ENCODE measurements around the gene CHPF2. TPM values are rescaled to one million over a fixed set of nuclear protein-coding genes. Genes with fewer than 3 reads are reported as not detected.
A peak's percentile ranks its signal among the peaks of the same experiment; 100 is the strongest.

Gene CHPF2
- polyA plus RNA-seq, 1 donor (not counting 4 experiments of a cell fraction or from before 2014, with no cell fraction given), result 16.2 TPM

DNA sequence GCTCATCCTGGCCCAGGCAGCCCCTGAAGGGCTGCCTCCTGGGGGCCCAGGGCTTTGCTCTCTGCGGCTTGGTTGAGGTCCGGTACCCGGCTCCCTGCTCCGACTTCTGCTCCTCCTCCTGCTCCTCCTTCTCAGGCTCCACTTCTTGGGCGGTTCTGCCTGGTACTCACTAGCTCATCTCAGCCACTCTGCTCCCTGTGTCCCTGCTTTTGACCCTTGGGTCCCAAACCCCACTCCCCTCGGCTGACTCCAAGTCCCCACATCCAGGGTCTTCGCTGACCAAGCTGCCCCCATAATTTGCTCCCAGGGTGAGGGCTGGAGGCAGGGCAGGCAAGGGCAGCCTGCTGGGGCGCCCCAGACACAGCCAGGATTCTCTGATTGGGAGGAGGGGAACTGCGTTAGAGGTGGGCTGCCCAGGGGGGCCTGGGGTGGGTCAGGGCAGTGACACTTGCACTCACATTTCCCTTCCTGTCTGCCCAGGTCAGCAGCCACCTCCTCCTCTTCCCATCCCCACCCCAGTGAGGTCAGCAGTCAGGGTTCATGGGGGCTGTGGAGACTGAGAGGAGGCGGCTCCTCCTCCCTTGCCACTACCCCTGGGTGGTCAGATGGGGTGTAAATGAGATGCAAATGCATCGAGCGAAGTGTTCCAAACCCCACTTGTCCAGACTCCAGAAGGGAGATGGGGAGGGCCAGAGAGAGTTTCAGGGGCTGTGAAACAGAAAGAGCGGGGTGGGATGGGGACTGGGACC lies 14.0 kb downstream of the CHPF2 start:
- TF ChIP-seq EZH2 (IDR thresholded peaks at IDR 0.05; ENCODE audit: low read length), result no peak
- TF ChIP-seq, protein P1, sequence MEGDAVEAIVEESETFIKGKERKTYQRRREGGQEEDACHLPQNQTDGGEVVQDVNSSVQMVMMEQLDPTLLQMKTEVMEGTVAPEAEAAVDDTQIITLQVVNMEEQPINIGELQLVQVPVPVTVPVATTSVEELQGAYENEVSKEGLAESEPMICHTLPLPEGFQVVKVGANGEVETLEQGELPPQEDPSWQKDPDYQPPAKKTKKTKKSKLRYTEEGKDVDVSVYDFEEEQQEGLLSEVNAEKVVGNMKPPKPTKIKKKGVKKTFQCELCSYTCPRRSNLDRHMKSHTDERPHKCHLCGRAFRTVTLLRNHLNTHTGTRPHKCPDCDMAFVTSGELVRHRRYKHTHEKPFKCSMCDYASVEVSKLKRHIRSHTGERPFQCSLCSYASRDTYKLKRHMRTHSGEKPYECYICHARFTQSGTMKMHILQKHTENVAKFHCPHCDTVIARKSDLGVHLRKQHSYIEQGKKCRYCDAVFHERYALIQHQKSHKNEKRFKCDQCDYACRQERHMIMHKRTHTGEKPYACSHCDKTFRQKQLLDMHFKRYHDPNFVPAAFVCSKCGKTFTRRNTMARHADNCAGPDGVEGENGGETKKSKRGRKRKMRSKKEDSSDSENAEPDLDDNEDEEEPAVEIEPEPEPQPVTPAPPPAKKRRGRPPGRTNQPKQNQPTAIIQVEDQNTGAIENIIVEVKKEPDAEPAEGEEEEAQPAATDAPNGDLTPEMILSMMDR (optimal IDR thresholded peaks at IDR 0.05 in 1 of 3, IDR thresholded peaks at IDR 0.05 in 1 of 3, conservative IDR thresholded peaks at IDR 0.05 in 1 of 3; ENCODE audit: extremely low read depth in 1 of 3, insufficient read depth in 2 of 3, low read length in 3 of 3), result no peak
- dilution Hi-C loops (cut with MboI; ENCODE audit: extremely low pct_ligation_motif_present, low sequenced_read_pairs), result no loop called here
- H3K9me3 ChIP-seq (ENCODE audit: control insufficient read depth, low read depth, low read length), result no peaks in the 10 kb centered on the region
- no peak overlapping the region for H2AFZ ChIP-seq (ENCODE audit: control insufficient read depth, low read length)
- FAIRE-seq (no peak), DNase-seq (ENCODE audit: low read depth, low spot score) (no peak)
- H4K20me1 ChIP-seq (ENCODE audit: control insufficient read depth, extremely low read depth, insufficient read depth, low read length), result no peaks in the 10 kb centered on the region
- no peaks in the 10 kb centered on the region for H3K79me2 ChIP-seq (ENCODE audit: control insufficient read depth, insufficient read depth, low read length)
- H3K4me2 ChIP-seq (ENCODE audit: control insufficient read depth, extremely low read depth, insufficient read depth, low read depth, low read length), result peak overlapping the region; percentile 12
- H3K9ac ChIP-seq (ENCODE audit: control insufficient read depth, extremely low read depth, insufficient read depth, low read length), result no peak overlapping the region
- H3K4me1 ChIP-seq (ENCODE audit: control insufficient read depth, extremely low read depth, insufficient read depth, low read length), result peaks cover 12% of the 10 kb centered on the region
- H3K9me1 ChIP-seq (ENCODE audit: control insufficient read depth, extremely low read depth, insufficient read depth, low read length), result no peaks in the 10 kb centered on the region
- no peak overlapping the region for H3K4me3 ChIP-seq (ENCODE audit: control insufficient read depth in 2 of 3, extremely low read depth in 1 of 3, insufficient read depth in 2 of 3, low read depth in 1 of 3, low read length in 3 of 3)
- no peaks in the 10 kb centered on the region for H3K36me3 ChIP-seq (ENCODE audit: control insufficient read depth in 2 of 2, extremely low read depth in 1 of 2, insufficient read depth in 2 of 2, low read length in 2 of 2)
- H3K27me3 ChIP-seq (ENCODE audit: control insufficient read depth, extremely low read depth, insufficient read depth, low read length), result peaks cover 30% of the 10 kb centered on the region
- no peak overlapping the region for H3K27ac ChIP-seq (ENCODE audit: control insufficient read depth, insufficient read depth, low read length)

GRCh38 chr7:151246851-151247580 lies 14.7 kb downstream of the CHPF2 start:
- TF ChIP-seq, protein P1 (optimal IDR thresholded peaks at IDR 0.05 in 1 of 3, IDR thresholded peaks at IDR 0.05 in 1 of 3, conservative IDR thresholded peaks at IDR 0.05 in 1 of 3; ENCODE audit: extremely low read depth in 1 of 3, insufficient read depth in 2 of 3, low read length in 3 of 3), result no peak
- no peak for TF ChIP-seq EZH2 (IDR thresholded peaks at IDR 0.05; ENCODE audit: low read length)
- DNase-seq (ENCODE audit: low read depth, low spot score) (no peak), FAIRE-seq (no peak)
- Histone ChIP-seq H3K27me3 (ENCODE audit: control insufficient read depth, extremely low read depth, insufficient read depth, low read length) (peaks cover 30% of the 10 kb centered on the region), H2AFZ (ENCODE audit: control insufficient read depth, low read length) (no peak overlapping the region), H3K27ac (ENCODE audit: control insufficient read depth, insufficient read depth, low read length) (no peak overlapping the region), H3K4me1 (ENCODE audit: control insufficient read depth, extremely low read depth, insufficient read depth, low read length) (peaks cover 14% of the 10 kb centered on the region), H3K9me3 (ENCODE audit: control insufficient read depth, low read depth, low read length) (no peaks in the 10 kb centered on the region), H3K9ac (ENCODE audit: control insufficient read depth, extremely low read depth, insufficient read depth, low read length) (no peak overlapping the region), H3K4me3 (ENCODE audit: control insufficient read depth in 2 of 3, extremely low read depth in 1 of 3, insufficient read depth in 2 of 3, low read depth in 1 of 3, low read length in 3 of 3) (no peak overlapping the region), H3K79me2 (ENCODE audit: control insufficient read depth, insufficient read depth, low read length) (no peaks in the 10 kb centered on the region), H3K36me3 (ENCODE audit: control insufficient read depth in 2 of 2, extremely low read depth in 1 of 2, insufficient read depth in 2 of 2, low read length in 2 of 2) (no peaks in the 10 kb centered on the region), H3K9me1 (ENCODE audit: control insufficient read depth, extremely low read depth, insufficient read depth, low read length) (no peaks in the 10 kb centered on the region), H3K4me2 (ENCODE audit: control insufficient read depth, extremely low read depth, insufficient read depth, low read depth, low read length) (no peak overlapping the region), H4K20me1 (ENCODE audit: control insufficient read depth, extremely low read depth, insufficient read depth, low read length) (no peaks in the 10 kb centered on the region)
- dilution Hi-C loops (cut with MboI; ENCODE audit: extremely low pct_ligation_motif_present, low sequenced_read_pairs), result no loop called here
